Right atrium auricular region (tissue), 2 donors: ENCODE data around the gene PPP2R5C. TPM values are rescaled to one million over a fixed set of nuclear protein-coding genes. Genes with fewer than 3 reads are reported as not detected.

Experiments
- DNase-seq: peaks from one replicate; pipeline ENCODE4 v3.0.0-alpha.2; 2019; ENCODE audit warnings: low spot score
- H3K27ac ChIP-seq, 2 donors: fragments of 200-600 bp; sonication (generic); 1 replicate in 1 of 2; 2 replicates in 1 of 2; pipeline ENCODE4 v1.5.1; 2016 to 2019
- H3K27me3 ChIP-seq, 2 donors: fragments of 200-600 bp; sonication (generic); one replicate each; pipeline versions ENCODE4 v1.5.1 to v1.6.0; 2017 to 2019
- H3K36me3 ChIP-seq: fragments of 200-600 bp; sonication (generic); one replicate; pipeline ENCODE4 v1.5.1; 2016
- H3K4me1 ChIP-seq, 2 donors: fragments of 200-600 bp; sonication (generic); one replicate each; pipeline versions ENCODE4 v1.5.1 to v1.6.0; 2017 to 2019
- H3K4me3 ChIP-seq, 2 donors: fragments of 200-600 bp; sonication (generic); 1 replicate in 1 of 2; 2 replicates in 1 of 2; pipeline ENCODE4 v1.5.1; 2017 to 2019; ENCODE audit warnings: mild to moderate bottlenecking in 1 of 2, moderate library complexity in 1 of 2
- H3K9me3 ChIP-seq, 2 donors: fragments of 200-600 bp; sonication (generic); one replicate each; pipeline ENCODE4 v1.5.1; 2019
- total RNA-seq, 2 donors: library from RNA; depleted of rRNA; stranded (reverse); fragments of >200 nt; gene quantifications; one replicate each; pipeline ENCODE4 v1.1.0, GENCODE V29; 2016
- TF ChIP-seq, protein P1 (sequence below), 2 donors: fragments of 200-600 bp; sonication (generic); IDR thresholded peaks; one replicate each; pipeline ENCODE4 v1.5.1; 2019; ENCODE audit warnings: antibody characterized with exemption in 2 of 2

PPP2R5C gene
- total RNA-seq, 2 donors from 2014 or later = 82.2 to 82.9 TPM

DNA sequence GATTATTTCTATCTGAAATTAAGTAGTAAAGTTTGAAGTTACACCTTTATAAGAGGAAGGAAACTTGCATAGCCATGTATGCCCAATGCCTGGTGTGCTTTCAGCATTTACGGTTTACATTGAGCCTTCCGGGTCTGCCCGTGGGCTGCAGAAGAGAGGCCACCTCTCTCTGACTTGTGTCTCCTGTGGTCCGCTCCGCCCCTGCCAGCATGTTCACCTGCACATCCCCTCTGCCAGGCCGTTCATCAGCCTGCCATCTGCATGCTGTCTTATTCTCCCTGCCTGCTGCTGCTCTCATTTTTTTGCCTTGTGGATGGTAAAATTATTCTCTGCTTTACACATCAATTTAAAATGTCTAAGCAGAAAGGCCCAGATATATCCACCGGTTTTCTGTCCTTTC, 161.4 kb downstream of the PPP2R5C start:
- Histone ChIP-seq H3K27ac (no peak overlapping the region), H3K36me3 (peaks cover 18% of the 10 kb centered on the region), H3K4me1 (peaks cover 0 to 10% of the 10 kb centered on the region in 2 donors), H3K9me3 (no peaks in the 10 kb centered on the region), H3K27me3 (no peaks in the 10 kb centered on the region), H3K4me3 (no peak overlapping the region)
- TF ChIP-seq, protein P1, sequence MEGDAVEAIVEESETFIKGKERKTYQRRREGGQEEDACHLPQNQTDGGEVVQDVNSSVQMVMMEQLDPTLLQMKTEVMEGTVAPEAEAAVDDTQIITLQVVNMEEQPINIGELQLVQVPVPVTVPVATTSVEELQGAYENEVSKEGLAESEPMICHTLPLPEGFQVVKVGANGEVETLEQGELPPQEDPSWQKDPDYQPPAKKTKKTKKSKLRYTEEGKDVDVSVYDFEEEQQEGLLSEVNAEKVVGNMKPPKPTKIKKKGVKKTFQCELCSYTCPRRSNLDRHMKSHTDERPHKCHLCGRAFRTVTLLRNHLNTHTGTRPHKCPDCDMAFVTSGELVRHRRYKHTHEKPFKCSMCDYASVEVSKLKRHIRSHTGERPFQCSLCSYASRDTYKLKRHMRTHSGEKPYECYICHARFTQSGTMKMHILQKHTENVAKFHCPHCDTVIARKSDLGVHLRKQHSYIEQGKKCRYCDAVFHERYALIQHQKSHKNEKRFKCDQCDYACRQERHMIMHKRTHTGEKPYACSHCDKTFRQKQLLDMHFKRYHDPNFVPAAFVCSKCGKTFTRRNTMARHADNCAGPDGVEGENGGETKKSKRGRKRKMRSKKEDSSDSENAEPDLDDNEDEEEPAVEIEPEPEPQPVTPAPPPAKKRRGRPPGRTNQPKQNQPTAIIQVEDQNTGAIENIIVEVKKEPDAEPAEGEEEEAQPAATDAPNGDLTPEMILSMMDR (IDR thresholded peaks at IDR 0.05) = no peak
- DNase-seq = no peak

DNA sequence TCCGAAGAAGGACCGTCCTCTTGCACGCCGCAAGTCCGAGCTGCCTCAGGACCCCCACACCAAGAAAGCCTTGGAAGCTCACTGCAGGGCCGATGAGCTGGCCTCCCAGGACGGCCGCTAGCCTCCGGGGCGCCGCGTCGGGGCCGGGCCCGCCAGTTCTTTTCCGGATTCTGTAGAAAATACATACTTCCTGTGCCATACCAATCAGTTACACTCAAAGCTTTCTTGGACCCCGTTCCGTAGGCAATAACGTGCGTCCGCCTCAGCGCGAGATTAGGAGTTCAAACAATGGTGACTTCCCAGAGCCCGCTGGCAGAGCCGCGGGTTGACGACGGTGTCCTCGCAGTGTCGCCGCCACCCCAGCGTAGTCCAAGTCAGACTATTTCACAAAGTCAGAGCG, 163.6 kb downstream of the PPP2R5C start:
- peaks cover 18% of the 10 kb centered on the region for H3K36me3 ChIP-seq
- TF ChIP-seq, protein P1 (IDR thresholded peaks at IDR 0.05) = no peak
- no peak overlapping the region for H3K4me3 ChIP-seq
- no peak for DNase-seq
- no peaks in the 10 kb centered on the region for H3K27me3 ChIP-seq
- H3K9me3 ChIP-seq = no peaks in the 10 kb centered on the region
- H3K4me1 ChIP-seq = peaks cover 0 to 20% of the 10 kb centered on the region in 2 donors
- no peak overlapping the region for H3K27ac ChIP-seq

DNA sequence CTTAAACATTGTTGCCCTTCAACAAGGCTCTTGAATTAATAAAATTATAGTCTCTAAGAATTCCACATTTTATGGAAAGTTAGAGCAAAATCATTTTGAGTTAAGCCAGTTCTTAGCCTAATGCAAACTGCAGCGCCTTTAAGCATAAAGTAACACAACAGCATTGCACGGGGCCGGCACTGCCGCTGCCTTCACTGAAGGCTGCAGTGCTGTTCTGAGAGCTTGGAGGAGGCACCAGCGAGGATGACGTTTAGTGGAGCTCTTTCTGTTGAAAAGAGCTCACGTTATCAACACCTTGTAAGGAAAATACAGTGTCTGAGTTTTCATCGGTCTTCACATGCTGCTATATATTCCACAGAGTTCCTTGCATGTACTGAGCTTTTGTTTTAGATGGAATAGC, 164.6 kb downstream of the PPP2R5C start:
- Histone ChIP-seq H3K27ac (peak overlapping the region; percentile 75 to 76), H3K4me3 (no peak overlapping the region), H3K4me1 (peaks cover 0 to 20% of the 10 kb centered on the region in 2 donors), H3K9me3 (no peaks in the 10 kb centered on the region), H3K27me3 (no peaks in the 10 kb centered on the region), H3K36me3 (peaks cover 18% of the 10 kb centered on the region)
- TF ChIP-seq, protein P1 (IDR thresholded peaks at IDR 0.05) = no peak
- DNase-seq = no peak

DNA sequence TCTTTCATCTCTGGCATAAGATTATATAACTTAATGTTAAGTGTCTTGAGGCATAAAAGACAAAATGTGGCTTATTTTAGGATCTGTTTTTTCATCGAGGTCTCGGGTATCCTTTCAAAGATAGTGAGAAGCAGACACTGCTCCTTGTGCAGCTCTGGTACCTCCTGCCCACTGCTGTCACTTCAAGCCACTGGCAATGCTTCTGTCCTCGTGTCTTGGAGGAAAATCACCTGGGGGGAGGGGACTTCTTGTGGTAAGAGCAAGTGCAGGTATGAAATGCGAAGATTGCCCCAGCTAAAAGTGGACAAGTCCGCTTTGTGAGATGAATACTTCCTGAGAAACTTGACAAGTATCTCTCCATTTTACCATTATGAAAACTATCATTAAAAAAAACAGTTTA, 165.1 kb downstream of the PPP2R5C start:
- TF ChIP-seq, protein P1 (IDR thresholded peaks at IDR 0.05) = no peak
- peak overlapping the region; percentile 75 to 76 for H3K27ac ChIP-seq
- H3K36me3 ChIP-seq = peaks cover 15% of the 10 kb centered on the region
- no peak overlapping the region for H3K4me3 ChIP-seq
- H3K4me1 ChIP-seq = peaks cover 0 to 20% of the 10 kb centered on the region in 2 donors
- DNase-seq = no peak
- no peaks in the 10 kb centered on the region for H3K27me3 ChIP-seq
- H3K9me3 ChIP-seq = no peaks in the 10 kb centered on the region

DNA sequence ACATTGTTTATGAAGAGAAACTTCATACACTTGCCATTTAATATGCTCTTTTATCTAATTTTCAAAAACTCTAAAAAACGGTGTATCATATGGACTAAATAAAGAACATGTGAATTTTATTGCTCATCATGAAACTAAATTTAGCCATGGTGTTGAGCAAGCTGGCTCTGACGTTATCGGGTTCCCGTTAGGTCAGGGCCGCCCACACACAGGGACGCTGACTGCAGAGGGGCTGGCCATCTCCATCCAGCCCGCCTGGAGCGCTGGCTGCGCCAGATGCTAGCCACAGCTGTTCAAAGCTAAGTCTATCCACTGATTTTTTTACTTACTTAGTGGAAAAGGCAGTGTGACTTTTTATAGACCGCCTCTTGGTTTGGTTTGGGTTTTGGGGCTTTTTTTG, 166.3 kb downstream of the PPP2R5C start:
- Histone ChIP-seq H3K4me1 (peaks cover 0 to 20% of the 10 kb centered on the region in 2 donors), H3K27ac (peak overlapping the region; percentile 75 to 76), H3K4me3 (no peak overlapping the region), H3K9me3 (no peaks in the 10 kb centered on the region), H3K36me3 (peaks cover 10% of the 10 kb centered on the region), H3K27me3 (no peaks in the 10 kb centered on the region)
- DNase-seq = peak; percentile 90
- TF ChIP-seq, protein P1 (IDR thresholded peaks at IDR 0.05) = no peak

DNA sequence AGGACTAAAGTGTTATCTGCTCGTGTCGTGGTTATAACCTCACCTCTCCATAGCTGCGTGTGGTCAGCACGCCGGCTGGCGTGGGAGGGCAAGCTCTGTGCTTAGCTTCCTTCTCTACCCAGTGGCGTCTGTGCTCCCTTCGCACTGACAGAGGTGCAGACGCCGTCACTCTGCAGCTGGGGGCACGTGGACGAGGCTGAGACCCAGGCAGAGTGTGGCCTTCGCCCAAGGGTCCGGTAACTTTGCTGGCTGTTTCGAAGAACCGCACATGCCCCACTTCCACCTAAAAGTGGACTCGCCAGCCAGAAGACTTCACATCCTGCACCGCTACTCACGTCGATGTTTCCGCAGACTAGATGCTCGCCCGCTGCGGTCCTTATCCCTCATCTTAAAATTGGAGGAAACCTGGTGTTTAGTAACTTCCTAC, 166.9 kb downstream of the PPP2R5C start:
- Histone ChIP-seq H3K4me3 (no peak overlapping the region), H3K36me3 (peaks cover 10% of the 10 kb centered on the region), H3K4me1 (peaks cover 0 to 20% of the 10 kb centered on the region in 2 donors), H3K27ac (peak overlapping the region; percentile 75 to 76), H3K27me3 (no peaks in the 10 kb centered on the region), H3K9me3 (no peaks in the 10 kb centered on the region)
- no peak for DNase-seq
- TF ChIP-seq, protein P1 (IDR thresholded peaks at IDR 0.05) = no peak
